Testis (tissue), 2 donors: Measurements from ENCODE around the gene DLG2.

Source experiments
- CTCF ChIP-seq, 3 experiments: fragments of 450-650 bp in 2 of 3; fragments of 200-600 bp in 1 of 3; sonication (generic) in 1 of 3; IDR thresholded peaks; one replicate each; pipeline ENCODE4 v1.5.1; 2016 to 2019; ENCODE audit warnings: antibody characterized with exemption in 3 of 3, mild to moderate bottlenecking in 2 of 3, moderate library complexity in 1 of 3
- POLR2A ChIP-seq: fragments of 450-650 bp; IDR thresholded peaks from one replicate; pipeline ENCODE4 v1.6.1; 2017; ENCODE audit warnings: antibody characterized with exemption, mild to moderate bottlenecking, moderate library complexity

GRCh38 chr11:84588131-84588829 is 1038.9 kb downstream of the DLG2 start:
- TF ChIP-seq CTCF (IDR thresholded peaks at IDR 0.05) = no peak
- TF ChIP-seq POLR2A = no peak
